Activated CD8-positive, alpha-beta T cell treated with anti-CD3 and anti-CD28 coated beads, Interleukin-2, amount 10 ng/mL, durations not matched to agents 7 days and 5 days (primary cell): Measurements from ENCODE around the gene TNRC6B. TPM values are rescaled to one million over a fixed set of nuclear protein-coding genes. Genes with fewer than 3 reads are reported as not detected.
"Not testable (repeated sequence)": the region's sequence is repeated elsewhere in the genome, so short reads cannot be mapped to it uniquely, and the experiment has no call there.

Experiments
- ATAC-seq: fragments of 150-1000 bp; cut with Tn5 transposase; one replicate; pipeline ENCODE4 v1.10.0; 2021; ENCODE audit warnings: moderate library complexity
- CTCF ChIA-PET: fragments of 350-600 bp; sonication (Branson Sonifier 250); formaldehyde crosslinking; loops from one replicate; lab custom pipeline; 2021; ENCODE audit warnings: antibody characterized with exemption; lab: Charles Lee
- POLR2A ChIA-PET: fragments of 350-600 bp; sonication (Branson Sonifier 250); formaldehyde crosslinking; loops from one replicate; lab custom pipeline; 2021; ENCODE audit warnings: antibody characterized with exemption; lab: Charles Lee
- DNase-seq: peaks from one replicate; pipeline ENCODE4 v3.0.0-alpha.2; 2020
- H3K27ac Mint-ChIP-seq: one replicate; pipeline ENCODE4 v1.8.0; 2021; ENCODE audit warnings: mild to moderate bottlenecking, mixed read lengths
- H3K27me3 Mint-ChIP-seq: one replicate; pipeline ENCODE4 v1.8.0; 2021; ENCODE audit warnings: low read depth, mixed read lengths
- H3K36me3 Mint-ChIP-seq: one replicate; pipeline ENCODE4 v1.8.0; 2021; ENCODE audit warnings: low read depth, mixed read lengths
- H3K4me1 Mint-ChIP-seq: one replicate; pipeline ENCODE4 v1.8.0; 2021; ENCODE audit warnings: low read depth, mixed read lengths
- H3K4me3 Mint-ChIP-seq: one replicate; pipeline ENCODE4 v1.8.0; 2021; ENCODE audit warnings: mild to moderate bottlenecking, mixed read lengths
- H3K9me3 Mint-ChIP-seq: one replicate; pipeline ENCODE4 v1.8.0; 2022; ENCODE audit warnings: mixed read lengths; ENCODE audit not compliant: insufficient read depth
- total RNA-seq, 2 experiments: library from RNA; stranded (reverse); gene quantifications; one replicate each; pipeline ENCODE4 v1.2.3, GENCODE V29; 2021

TNRC6B gene
- total RNA-seq, 2 experiments from 2014 or later = 62.9 to 63.3 TPM

DNA sequence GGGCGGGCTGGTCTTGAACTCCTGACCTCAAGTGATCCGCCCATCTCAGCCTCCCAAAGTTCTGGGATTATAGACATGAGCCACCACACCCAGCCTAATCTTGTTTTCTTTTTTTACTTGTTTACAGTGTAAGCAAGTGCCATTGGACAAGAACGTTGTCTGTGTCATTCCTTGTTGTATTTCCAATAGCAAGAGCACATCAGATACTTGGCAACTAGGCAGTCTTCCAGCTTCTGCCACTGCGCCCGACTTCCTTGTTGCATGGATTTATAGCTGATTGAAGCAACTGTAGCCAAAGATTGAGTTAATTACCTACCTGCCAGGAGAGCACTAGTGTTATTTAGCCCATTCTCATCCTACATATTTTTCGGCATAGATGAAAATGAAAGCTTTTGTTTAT, 189.6 kb downstream of the TNRC6B start:
- H3K4me1 Mint-ChIP-seq = peaks cover 16% of the 10 kb centered on the region
- H3K4me3 Mint-ChIP-seq = no peak overlapping the region
- CTCF ChIA-PET = interaction anchor here (1.3 to 1.8 kb wide), 3 partner anchors 18 to 532 kb away, joined by 4 read pairs; no protein-coding TSS in a partner anchor
- DNase-seq (no peak), ATAC-seq (no peak)
- H3K36me3 Mint-ChIP-seq = peaks cover 65% of the 10 kb centered on the region
- POLR2A ChIA-PET = interaction anchor here (0.8 to 1.1 kb wide), 2 partner anchors 17 to 358 kb away, joined by 3 read pairs; no protein-coding TSS in a partner anchor
- no peak overlapping the region for H3K27ac Mint-ChIP-seq
- H3K9me3 Mint-ChIP-seq = no peaks in the 10 kb centered on the region
- no peaks in the 10 kb centered on the region for H3K27me3 Mint-ChIP-seq

DNA sequence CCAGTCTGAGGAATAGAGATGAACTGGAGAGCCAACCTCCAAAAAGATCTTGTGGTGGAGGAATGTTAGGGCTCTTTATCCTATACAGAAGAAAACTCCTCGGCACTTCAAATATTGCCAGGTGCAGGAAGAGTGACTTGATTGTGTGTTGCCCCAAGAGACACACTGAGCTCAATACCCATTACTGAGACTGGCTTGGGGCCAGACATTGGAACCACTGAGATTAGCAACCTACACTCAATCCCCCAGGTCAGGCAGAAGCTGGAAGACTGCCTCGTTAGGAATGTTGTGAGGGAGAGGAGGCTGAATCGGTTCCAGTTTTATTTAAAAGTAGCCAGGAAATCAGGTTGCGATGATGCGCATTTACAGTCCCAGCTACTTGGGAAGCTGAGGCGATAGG, 190.3 kb downstream of the TNRC6B start:
- no peaks in the 10 kb centered on the region for H3K27me3 Mint-ChIP-seq
- ChIA-PET CTCF (interaction anchor here (0.5 to 1.8 kb wide), 4 partner anchors 17 to 531 kb away, joined by 3 to 4 read pairs (median 4); no protein-coding TSS in a partner anchor), POLR2A (interaction anchor here (1.1 kb wide), 1 partner anchor 17 kb away, joined by 3 read pairs; no protein-coding TSS in a partner anchor)
- no peak overlapping the region for H3K27ac Mint-ChIP-seq
- H3K4me1 Mint-ChIP-seq = peaks cover 22% of the 10 kb centered on the region
- H3K9me3 Mint-ChIP-seq = no peaks in the 10 kb centered on the region
- H3K4me3 Mint-ChIP-seq = no peak overlapping the region
- DNase-seq (no peak), ATAC-seq (no peak)
- peaks cover 64% of the 10 kb centered on the region for H3K36me3 Mint-ChIP-seq

- Mint-ChIP-seq H3K36me3 (peaks cover 63% of the 10 kb centered on the region), H3K4me1 (peaks cover 23% of the 10 kb centered on the region), H3K9me3 (no peaks in the 10 kb centered on the region), H3K27me3 (no peaks in the 10 kb centered on the region), H3K4me3 (no peak overlapping the region), H3K27ac (peak overlapping the region; percentile 33)
- ChIA-PET CTCF (interaction anchor here (1.2 to 1.8 kb wide), 3 partner anchors 20 to 835 kb away, joined by 3 to 4 read pairs (median 4); no protein-coding TSS in a partner anchor), POLR2A (no interaction called here)
- DNase-seq (no peak), ATAC-seq (no peak)
Measured at GRCh38 chr22:40368836-40369235, 191.1 kb downstream of the TNRC6B start.

- Mint-ChIP-seq H3K4me1 (peaks cover 27% of the 10 kb centered on the region), H3K9me3 (no peaks in the 10 kb centered on the region), H3K27me3 (no peaks in the 10 kb centered on the region), H3K27ac (no peak overlapping the region), H3K4me3 (no peak overlapping the region), H3K36me3 (peaks cover 28% of the 10 kb centered on the region)
- CTCF ChIA-PET = interaction anchor here (1.0 to 1.2 kb wide), 4 partner anchors 8 to 271 kb away, joined by 3 to 4 read pairs (median 3); no protein-coding TSS in a partner anchor
- POLR2A ChIA-PET = no interaction called here
- ATAC-seq (no peak), DNase-seq (no peak)
Measured at GRCh38 chr22:40374567-40374966, 196.8 kb downstream of the TNRC6B start.

DNA sequence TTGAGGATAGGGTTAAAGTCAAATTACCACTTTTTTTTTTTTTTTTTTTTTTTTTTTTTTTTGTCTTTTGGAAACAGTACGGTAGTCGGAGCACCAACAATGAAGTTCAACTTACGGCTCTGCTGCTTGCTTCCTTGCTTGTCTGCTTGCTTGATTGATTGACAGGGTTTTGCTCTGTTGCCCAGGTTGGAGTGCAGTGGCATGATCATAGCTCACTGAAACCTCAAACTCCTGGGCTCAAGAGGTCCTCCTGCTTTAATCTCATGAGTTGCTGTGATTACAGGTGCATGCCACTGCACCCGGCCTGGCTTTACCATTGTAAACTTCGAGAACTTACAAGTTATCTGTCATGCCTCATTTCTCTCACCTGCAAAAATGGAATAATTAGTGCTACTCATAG, 198.4 kb downstream of the TNRC6B start:
- no peak for ATAC-seq
- H3K9me3 Mint-ChIP-seq = no peaks in the 10 kb centered on the region
- H3K4me3 Mint-ChIP-seq = no peak overlapping the region
- H3K27me3 Mint-ChIP-seq = no peaks in the 10 kb centered on the region
- peaks cover 23% of the 10 kb centered on the region for H3K4me1 Mint-ChIP-seq
- DNase-seq = no peak
- no peak overlapping the region for H3K27ac Mint-ChIP-seq
- peaks cover 24% of the 10 kb centered on the region for H3K36me3 Mint-ChIP-seq
- ChIA-PET POLR2A (interaction anchor here (0.6 kb wide), 2 partner anchors 9 to 1067 kb away, joined by 3 read pairs; no protein-coding TSS in a partner anchor), CTCF (interaction anchor here (1.2 to 1.7 kb wide), 2 partner anchors 9 to 269 kb away, joined by 3 to 5 read pairs; no protein-coding TSS in a partner anchor)

GRCh38 chr22:40377931-40378330, 200.2 kb downstream of the TNRC6B start:
- ATAC-seq = no peak
- CTCF ChIA-PET = no interaction called here
- Mint-ChIP-seq H3K27me3 (no peaks in the 10 kb centered on the region), H3K9me3 (no peaks in the 10 kb centered on the region), H3K27ac (no peak overlapping the region), H3K4me3 (no peak overlapping the region), H3K36me3 (peaks cover 18% of the 10 kb centered on the region), H3K4me1 (peaks cover 15% of the 10 kb centered on the region)
- POLR2A ChIA-PET = no interaction called here
- DNase-seq = no peak

GRCh38 chr22:40378448-40378847, 200.7 kb downstream of the TNRC6B start:
- H3K9me3 Mint-ChIP-seq, CTCF ChIA-PET, H3K27me3 Mint-ChIP-seq, POLR2A ChIA-PET, H3K27ac Mint-ChIP-seq, H3K4me3 Mint-ChIP-seq, ATAC-seq, DNase-seq: not testable (repeated sequence)
- H3K36me3 Mint-ChIP-seq = peaks cover 13% of the 10 kb centered on the region
- H3K4me1 Mint-ChIP-seq = peaks cover 16% of the 10 kb centered on the region

GRCh38 chr22:40381461-40381860, 203.7 kb downstream of the TNRC6B start:
- ATAC-seq (no peak), DNase-seq (no peak)
- peaks cover 31% of the 10 kb centered on the region for H3K4me1 Mint-ChIP-seq
- H3K27me3 Mint-ChIP-seq = no peaks in the 10 kb centered on the region
- ChIA-PET CTCF (interaction anchor here (1.0 to 5.5 kb wide), 2 partner anchors 18 to 55 kb away, joined by 3 to 30 read pairs; no protein-coding TSS in a partner anchor), POLR2A (no interaction called here)
- H3K9me3 Mint-ChIP-seq = no peaks in the 10 kb centered on the region
- no peak overlapping the region for H3K27ac Mint-ChIP-seq
- no peak overlapping the region for H3K4me3 Mint-ChIP-seq
- peaks cover 9% of the 10 kb centered on the region for H3K36me3 Mint-ChIP-seq

DNA sequence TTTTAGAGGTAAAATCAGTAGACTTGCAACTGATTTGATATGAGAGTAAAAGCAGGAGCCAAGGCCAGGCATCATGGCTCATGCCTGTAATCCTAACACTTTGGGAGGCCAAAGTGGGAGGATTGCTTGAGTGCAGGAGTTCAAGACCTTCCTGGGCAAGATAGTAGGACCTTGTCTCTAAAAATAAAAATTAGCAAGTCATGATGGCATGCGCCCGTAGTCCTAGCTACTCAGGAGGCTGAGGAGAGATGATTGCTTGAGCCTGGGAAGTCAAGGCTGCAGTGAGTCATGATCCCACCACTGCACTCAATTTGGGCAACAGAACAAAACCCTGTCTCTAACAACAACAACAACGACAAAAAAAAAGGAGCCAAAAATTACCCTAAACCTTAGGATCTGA, 206.2 kb downstream of the TNRC6B start:
- H3K9me3 Mint-ChIP-seq = no peaks in the 10 kb centered on the region
- no peak overlapping the region for H3K27ac Mint-ChIP-seq
- no peaks in the 10 kb centered on the region for H3K27me3 Mint-ChIP-seq
- H3K4me3 Mint-ChIP-seq = no peak overlapping the region
- peaks cover 22% of the 10 kb centered on the region for H3K36me3 Mint-ChIP-seq
- DNase-seq (no peak), ATAC-seq (no peak)
- peaks cover 45% of the 10 kb centered on the region for H3K4me1 Mint-ChIP-seq
- POLR2A ChIA-PET = interaction anchor here (1.3 to 1.4 kb wide), 2 partner anchors 11 to 13 kb away, joined by 3 to 5 read pairs; partner anchors contain the start of gene SGSM3
- CTCF ChIA-PET = interaction anchor here (0.7 to 5.5 kb wide), 5 partner anchors 15 to 309 kb away, joined by 3 to 30 read pairs (median 3); no protein-coding TSS in a partner anchor

- POLR2A ChIA-PET = interaction anchor here (0.5 to 1.3 kb wide), 8 partner anchors 9 to 342 kb away, joined by 3 to 6 read pairs (median 3); partner anchors contain the start of gene SGSM3
- ATAC-seq (peak; percentile 84), DNase-seq (peak; percentile 63)
- CTCF ChIA-PET = interaction anchor here (0.6 to 5.5 kb wide), 12 partner anchors 9 to 361 kb away, joined by 3 to 30 read pairs (median 4); no protein-coding TSS in a partner anchor
- H3K36me3 Mint-ChIP-seq = peaks cover 24% of the 10 kb centered on the region
- H3K4me1 Mint-ChIP-seq = peaks cover 45% of the 10 kb centered on the region
- peak overlapping the region; percentile 95 for H3K27ac Mint-ChIP-seq
- H3K9me3 Mint-ChIP-seq = no peaks in the 10 kb centered on the region
- H3K27me3 Mint-ChIP-seq = no peaks in the 10 kb centered on the region
- H3K4me3 Mint-ChIP-seq = peak overlapping the region; percentile 71
Measured at GRCh38 chr22:40385036-40385782, 207.5 kb downstream of the TNRC6B start.
